Loucy (cell line): ENCODE measurements around the gene SH3YL1.

ENCODE experiments used
- H2AFZ ChIP-seq: fragments of 200-600 bp; sonication (generic); 2 replicates; pipeline ENCODE4 v1.6.0; 2016; ENCODE audit warnings: antibody characterized with exemption, mild to moderate bottlenecking, low read length, moderate library complexity
- H3F3A ChIP-seq: fragments of 200-600 bp; 2 replicates; pipeline ENCODE4 v1.6.0; 2016; ENCODE audit warnings: antibody characterized with exemption, low read depth, mild to moderate bottlenecking
- H3K27me3 ChIP-seq: fragments of 200-600 bp; sonication (generic); 2 replicates; pipeline ENCODE4 v1.6.1; 2014; ENCODE audit warnings: low read length, mild to moderate bottlenecking; ENCODE audit not compliant: insufficient read depth, poor library complexity, severe bottlenecking
- H3K36me3 ChIP-seq: fragments of 200-600 bp; sonication (generic); 2 replicates; pipeline ENCODE4 v1.6.1; 2016; ENCODE audit warnings: low read length; ENCODE audit not compliant: insufficient read depth
- H3K4me1 ChIP-seq: fragments of 200-600 bp; sonication (generic); 2 replicates; pipeline ENCODE4 v1.5.1; 2014; ENCODE audit warnings: low read length, mild to moderate bottlenecking; ENCODE audit not compliant: insufficient read depth, poor library complexity, severe bottlenecking
- H3K4me2 ChIP-seq: fragments of 200-600 bp; sonication (generic); 2 replicates; pipeline ENCODE4 v1.6.0; 2014; ENCODE audit warnings: antibody characterized with exemption, low read length, low read depth, mild to moderate bottlenecking; ENCODE audit not compliant: poor library complexity, severe bottlenecking
- H3K4me3 ChIP-seq: fragments of 200-600 bp; sonication (generic); 2 replicates; pipeline ENCODE4 v1.5.1; 2014; ENCODE audit warnings: low read length, mild to moderate bottlenecking, mixed read lengths; ENCODE audit not compliant: poor library complexity, severe bottlenecking
- H3K79me2 ChIP-seq: fragments of 200-600 bp; sonication (generic); 2 replicates; pipeline ENCODE4 v1.6.1; 2014; ENCODE audit warnings: low read length; ENCODE audit not compliant: insufficient read depth
- H3K9ac ChIP-seq: fragments of 200-600 bp; sonication (generic); 2 replicates; pipeline ENCODE4 v1.6.0; 2014; ENCODE audit warnings: mild to moderate bottlenecking, low read depth, low read length, moderate library complexity; ENCODE audit not compliant: poor library complexity, severe bottlenecking
- H3K9me2 ChIP-seq: fragments of 200-600 bp; sonication (generic); replicated peaks from 2 replicates; pipeline ENCODE4 v1.6.1; 2016; ENCODE audit warnings: low read depth, low read length, mixed read lengths
- H3K9me3 ChIP-seq: fragments of 200-600 bp; sonication (generic); 2 replicates; pipeline ENCODE4 v1.6.1; 2014; ENCODE audit warnings: mild to moderate bottlenecking, antibody characterized with exemption, low read length, low read depth; ENCODE audit not compliant: insufficient read depth
- H4K20me1 ChIP-seq: fragments of 200-600 bp; sonication (generic); 2 replicates; pipeline ENCODE4 v1.6.0; 2014; ENCODE audit warnings: antibody characterized with exemption, low read length, mild to moderate bottlenecking; ENCODE audit not compliant: insufficient read depth, poor library complexity, severe bottlenecking
- CTCF ChIP-seq: fragments of 200-600 bp; sonication (generic); conservative IDR thresholded peaks from 2 replicates; pipeline ENCODE4 v1.5.1; 2014; ENCODE audit warnings: mild to moderate bottlenecking, antibody characterized with exemption, low read length
- EZH2phosphoT487 ChIP-seq: fragments of 200-600 bp; IDR thresholded peaks from 2 replicates; pipeline ENCODE4 v1.6.1; 2018; ENCODE audit warnings: antibody characterized with exemption, mild to moderate bottlenecking, moderate library complexity, borderline replicate concordance

The SH3YL1 gene

GRCh38 chr2:262117-262516 is 1.7 kb downstream of the SH3YL1 start:
- Histone ChIP-seq H3K79me2 (peaks cover 34% of the 10 kb centered on the region), H3K9ac (peak overlapping the region; percentile 54), H3K9me2 (no peaks in the 10 kb centered on the region), H3K4me2 (peak overlapping the region; percentile 67), H4K20me1 (peaks cover 23% of the 10 kb centered on the region), H3F3A (no peaks in the 10 kb centered on the region), H3K9me3 (no peaks in the 10 kb centered on the region), H3K36me3 (no peaks in the 10 kb centered on the region), H3K4me3 (peak overlapping the region; percentile 22), H3K27me3 (no peaks in the 10 kb centered on the region), H3K4me1 (peaks cover 46% of the 10 kb centered on the region), H2AFZ (no peak overlapping the region)
- TF ChIP-seq CTCF (no peak), EZH2phosphoT487 (no peak)

- H3K4me2 ChIP-seq, result no peak overlapping the region
- peaks cover 19% of the 10 kb centered on the region for H3K79me2 ChIP-seq
- no peaks in the 10 kb centered on the region for H3K36me3 ChIP-seq
- peaks cover 32% of the 10 kb centered on the region for H3K4me1 ChIP-seq
- H2AFZ ChIP-seq, result no peak overlapping the region
- H3K4me3 ChIP-seq, result no peak overlapping the region
- H3K9ac ChIP-seq, result no peak overlapping the region
- H3K9me2 ChIP-seq, result no peaks in the 10 kb centered on the region
- no peaks in the 10 kb centered on the region for H3K27me3 ChIP-seq
- H4K20me1 ChIP-seq, result peaks cover 8% of the 10 kb centered on the region
- TF ChIP-seq CTCF (no peak; the same call in 1 of the 2 replicates), EZH2phosphoT487 (no peak)
- H3F3A ChIP-seq, result no peaks in the 10 kb centered on the region
- no peaks in the 10 kb centered on the region for H3K9me3 ChIP-seq
Observed at GRCh38 chr2:260507-261161, 3.2 kb downstream of the SH3YL1 start.

GRCh38 chr2:259789-260331 is 4.0 kb downstream of the SH3YL1 start:
- Histone ChIP-seq H3K4me2 (no peak overlapping the region), H3K4me3 (no peak overlapping the region), H2AFZ (no peak overlapping the region), H3K36me3 (no peaks in the 10 kb centered on the region), H3K9ac (no peak overlapping the region), H4K20me1 (peaks cover under 1% of the 10 kb centered on the region), H3K79me2 (peaks cover 11% of the 10 kb centered on the region), H3K9me3 (no peaks in the 10 kb centered on the region), H3K4me1 (peaks cover 26% of the 10 kb centered on the region), H3K27me3 (no peaks in the 10 kb centered on the region), H3F3A (no peaks in the 10 kb centered on the region), H3K9me2 (no peaks in the 10 kb centered on the region)
- TF ChIP-seq CTCF (no peak), EZH2phosphoT487 (no peak)
